C4-2B (cell line): ENCODE measurements around the gene IRS4.

Source experiments
- H3K27ac ChIP-seq: fragments of 450-650 bp; 2 replicates; pipeline ENCODE4 v1.5.1; 2017
- ZFX ChIP-seq: fragments of 450-650 bp; IDR thresholded peaks from 2 replicates; pipeline ENCODE4 v1.6.1; 2017
- TF ChIP-seq, protein P1 (sequence below): fragments of 450-650 bp; conservative IDR thresholded peaks from 2 replicates; pipeline ENCODE4 v1.5.1; 2017; ENCODE audit warnings: mild to moderate bottlenecking

IRS4 gene

DNA sequence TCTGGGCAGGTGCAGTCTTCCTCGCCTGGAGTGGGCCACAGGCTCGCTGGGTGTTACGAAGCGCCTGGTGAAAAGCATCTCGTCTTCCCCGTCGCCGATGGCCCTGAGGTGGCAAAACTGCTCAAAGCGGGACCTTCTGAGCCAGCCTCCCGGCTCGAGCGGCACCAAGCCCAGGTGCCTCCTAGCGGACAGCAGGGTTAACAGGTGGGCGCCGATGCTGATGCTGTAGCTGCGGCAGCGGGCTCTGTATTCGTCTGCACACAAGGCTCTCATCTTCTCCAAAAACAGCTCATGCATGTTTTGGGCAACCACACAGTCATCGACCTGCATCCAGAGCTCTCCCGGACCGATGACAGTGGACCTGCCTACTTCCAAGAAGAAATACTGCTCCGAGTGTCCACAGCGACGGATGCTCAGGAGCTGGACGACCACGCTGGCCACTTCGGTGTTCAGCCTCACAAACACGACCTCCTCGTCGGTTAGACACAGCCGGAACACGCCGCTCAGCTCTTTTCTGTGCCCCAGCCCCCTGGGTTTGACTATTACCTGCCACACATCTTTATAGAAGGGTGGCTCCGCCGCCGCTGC lies 1.2 kb downstream of the IRS4 start:
- no peak overlapping the region for H3K27ac ChIP-seq
- TF ChIP-seq, protein P1, sequence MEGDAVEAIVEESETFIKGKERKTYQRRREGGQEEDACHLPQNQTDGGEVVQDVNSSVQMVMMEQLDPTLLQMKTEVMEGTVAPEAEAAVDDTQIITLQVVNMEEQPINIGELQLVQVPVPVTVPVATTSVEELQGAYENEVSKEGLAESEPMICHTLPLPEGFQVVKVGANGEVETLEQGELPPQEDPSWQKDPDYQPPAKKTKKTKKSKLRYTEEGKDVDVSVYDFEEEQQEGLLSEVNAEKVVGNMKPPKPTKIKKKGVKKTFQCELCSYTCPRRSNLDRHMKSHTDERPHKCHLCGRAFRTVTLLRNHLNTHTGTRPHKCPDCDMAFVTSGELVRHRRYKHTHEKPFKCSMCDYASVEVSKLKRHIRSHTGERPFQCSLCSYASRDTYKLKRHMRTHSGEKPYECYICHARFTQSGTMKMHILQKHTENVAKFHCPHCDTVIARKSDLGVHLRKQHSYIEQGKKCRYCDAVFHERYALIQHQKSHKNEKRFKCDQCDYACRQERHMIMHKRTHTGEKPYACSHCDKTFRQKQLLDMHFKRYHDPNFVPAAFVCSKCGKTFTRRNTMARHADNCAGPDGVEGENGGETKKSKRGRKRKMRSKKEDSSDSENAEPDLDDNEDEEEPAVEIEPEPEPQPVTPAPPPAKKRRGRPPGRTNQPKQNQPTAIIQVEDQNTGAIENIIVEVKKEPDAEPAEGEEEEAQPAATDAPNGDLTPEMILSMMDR, result peak; percentile 69
- TF ChIP-seq ZFX, result no peak

DNA sequence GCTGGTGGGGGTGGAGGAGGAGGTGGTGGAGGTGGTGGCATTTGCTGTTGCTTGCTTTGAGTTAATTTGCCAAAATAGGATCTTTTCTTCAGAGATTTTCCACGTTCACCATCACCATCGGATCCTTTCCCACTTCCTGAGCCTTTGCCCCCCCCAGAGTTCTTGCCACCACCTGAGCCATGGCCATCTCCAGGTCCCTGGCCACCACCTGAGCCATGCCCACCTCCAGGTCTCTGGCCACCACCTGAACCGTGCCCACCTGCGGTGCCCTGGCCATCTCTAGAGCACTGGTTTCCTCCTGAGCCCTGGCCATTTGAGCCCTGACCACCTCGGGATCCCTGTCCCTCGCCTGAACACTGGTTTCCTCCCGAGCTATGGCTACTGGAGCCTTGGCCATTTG lies 1.9 kb downstream of the IRS4 start:
- no peak overlapping the region for H3K27ac ChIP-seq
- no peak for TF ChIP-seq ZFX
- TF ChIP-seq, protein P1, result no peak

DNA sequence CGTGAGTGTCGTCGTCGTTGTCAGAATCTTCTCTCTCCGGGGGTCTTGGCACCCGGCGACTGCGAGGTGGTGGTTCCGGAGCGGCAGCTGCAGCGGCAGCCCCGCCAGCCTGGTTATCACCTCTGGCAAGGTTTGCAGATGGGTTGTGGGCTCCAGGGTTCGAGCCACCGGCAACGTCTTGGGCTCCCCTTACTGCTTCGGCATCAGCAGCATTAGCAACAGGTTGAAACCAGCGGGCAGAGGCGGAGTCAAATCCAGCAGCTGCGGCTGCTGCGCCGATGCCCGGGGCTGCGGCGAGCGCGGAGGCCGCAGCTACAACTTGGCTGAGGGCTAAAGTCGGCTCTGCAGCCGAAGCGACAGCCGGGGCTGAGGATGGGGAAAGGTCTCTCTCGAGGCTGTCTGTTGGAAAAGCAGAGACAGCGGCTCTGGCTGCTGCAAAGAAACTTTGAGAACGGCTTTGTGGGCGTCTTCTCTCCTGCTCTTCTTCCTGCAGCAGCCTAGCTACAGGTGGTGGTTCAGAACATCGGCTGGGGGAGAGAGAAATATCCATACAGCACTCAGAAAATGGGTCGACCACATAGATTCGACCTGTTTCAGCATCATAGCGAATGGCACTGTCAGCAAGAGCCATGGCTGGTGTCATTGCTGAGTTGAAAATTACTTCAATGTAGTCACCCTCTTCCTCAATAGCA lies 3.6 kb downstream of the IRS4 start:
- H3K27ac ChIP-seq, result no peak overlapping the region
- no peak for TF ChIP-seq ZFX
- TF ChIP-seq, protein P1, result no peak

DNA sequence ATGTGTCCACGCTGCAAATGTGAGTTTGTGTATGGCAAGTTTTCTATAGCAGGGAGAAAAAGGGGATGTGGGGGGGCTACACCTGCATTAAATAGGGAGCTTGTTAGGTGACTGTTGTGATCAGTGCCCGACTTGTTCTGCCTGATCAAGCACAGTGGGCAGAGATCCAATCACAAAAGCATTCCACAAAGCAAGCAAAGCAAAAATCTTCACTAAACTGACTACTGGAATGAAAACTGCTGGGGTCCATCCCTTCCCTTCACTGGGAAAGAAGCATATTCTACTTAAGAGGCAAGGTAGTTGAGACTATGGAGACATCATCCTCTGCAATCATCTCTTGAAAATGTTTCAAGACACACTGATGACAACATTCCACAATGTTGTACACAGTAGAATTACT lies 5.2 kb downstream of the IRS4 start:
- no peak for TF ChIP-seq ZFX
- TF ChIP-seq, protein P1, result no peak
- no peak overlapping the region for H3K27ac ChIP-seq

DNA sequence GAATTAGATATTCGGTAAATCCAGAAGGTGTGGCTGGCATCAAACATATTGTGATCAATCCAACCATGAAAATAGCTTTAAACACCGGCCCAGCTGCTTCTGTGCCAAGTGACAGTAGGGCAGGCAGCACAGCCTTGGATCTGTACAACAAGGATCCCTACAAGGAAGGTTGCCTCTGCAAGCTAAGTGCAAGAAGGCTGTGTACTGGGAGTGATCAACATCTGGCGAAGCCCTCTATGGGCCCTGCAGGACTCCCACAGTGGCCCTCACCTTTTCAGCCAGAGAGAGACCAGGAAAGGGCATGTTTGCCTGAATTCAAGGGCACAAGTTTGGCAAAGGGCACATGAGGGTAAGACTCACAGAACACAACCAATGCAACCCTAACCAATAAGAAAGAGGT lies 9.6 kb downstream of the IRS4 start:
- TF ChIP-seq, protein P1, result no peak
- no peak for TF ChIP-seq ZFX
- H3K27ac ChIP-seq, result no peak overlapping the region

DNA sequence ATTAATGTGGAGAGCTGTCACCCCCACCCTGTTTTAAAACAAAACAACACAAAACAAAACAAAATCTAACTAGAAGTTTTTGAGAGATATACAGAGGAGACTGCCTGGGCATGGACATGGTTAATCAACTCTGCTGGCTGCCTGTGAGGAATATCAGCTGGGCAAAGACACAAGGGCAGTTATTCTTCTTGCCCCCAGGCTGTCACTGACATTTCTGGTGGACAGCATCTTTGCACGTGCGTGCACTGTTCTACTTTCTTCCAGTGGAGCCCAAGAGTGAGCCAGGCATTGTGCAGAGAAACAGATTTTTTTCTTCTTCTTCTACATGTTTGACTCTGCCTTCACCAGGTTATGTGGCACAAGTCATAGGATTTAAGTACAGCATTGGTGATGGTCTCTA lies 13.8 kb downstream of the IRS4 start:
- no peak for TF ChIP-seq ZFX
- TF ChIP-seq, protein P1, result no peak

DNA sequence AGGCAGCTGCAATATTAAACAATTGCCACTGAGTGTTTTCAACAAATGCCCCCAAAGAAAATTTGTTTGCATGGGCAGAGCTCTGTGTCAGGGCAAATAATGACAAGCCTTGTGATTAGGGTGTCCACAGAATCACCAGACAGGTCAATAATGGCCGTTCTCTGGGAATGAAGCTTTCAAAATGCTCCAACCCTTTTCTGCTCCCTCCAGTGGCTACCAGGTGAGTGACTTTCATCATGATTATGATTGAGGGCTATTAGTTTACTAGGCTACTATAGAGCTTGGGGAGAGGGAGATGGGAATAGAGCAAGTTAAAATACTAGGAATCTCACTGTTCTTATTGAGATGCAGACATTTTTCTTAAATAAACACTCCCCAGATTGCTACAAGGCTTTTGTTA lies 23.5 kb downstream of the IRS4 start:
- H3K27ac ChIP-seq, result no peak overlapping the region
- no peak for TF ChIP-seq ZFX
- TF ChIP-seq, protein P1, result peak; percentile 9; the same call in 1 of the 2 replicates

More for the DNA sequence above, 13.8 kb downstream of the IRS4 start:
- no peak overlapping the region for H3K27ac ChIP-seq
